Trophoblast cell (in vitro differentiated cells and primary cell): ENCODE results near the gene SFI1.

Source experiments
- DNase-seq, 2 donors: peaks; one replicate each; pipeline ENCODE4 v3.0.0-alpha.2; 2016
- H2AFZ ChIP-seq: 2 replicates; pipeline ENCODE4 v1.6.1; 2013; ENCODE audit warnings: low read length, moderate library complexity, mild to moderate bottlenecking; ENCODE audit not compliant: insufficient read depth, poor library complexity
- H2AK5ac ChIP-seq: 2 replicates; pipeline ENCODE4 v1.6.1; 2013; ENCODE audit warnings: mild to moderate bottlenecking, low read length
- H2BK120ac ChIP-seq: 2 replicates; pipeline ENCODE4 v1.6.1; 2013; ENCODE audit warnings: low read length, mild to moderate bottlenecking, moderate library complexity; ENCODE audit not compliant: insufficient read depth, poor library complexity
- H2BK12ac ChIP-seq: 2 replicates; pipeline ENCODE4 v1.6.1; 2013; ENCODE audit warnings: mild to moderate bottlenecking, low read length, moderate library complexity
- H2BK5ac ChIP-seq: 2 replicates; pipeline ENCODE4 v1.6.1; 2013; ENCODE audit warnings: low read length, low read depth, moderate library complexity, mild to moderate bottlenecking; ENCODE audit not compliant: poor library complexity
- H3K14ac ChIP-seq: 2 replicates; pipeline ENCODE4 v1.6.1; 2013; ENCODE audit warnings: mild to moderate bottlenecking, low read length
- H3K18ac ChIP-seq: 2 replicates; pipeline ENCODE4 v1.6.1; 2013; ENCODE audit warnings: mild to moderate bottlenecking, low read length
- H3K23ac ChIP-seq: 2 replicates; pipeline ENCODE4 v1.6.1; 2013; ENCODE audit warnings: low read length
- H3K27ac ChIP-seq: 2 replicates; pipeline ENCODE4 v1.5.1; 2013; ENCODE audit warnings: low read depth, mild to moderate bottlenecking, inconsistent platforms, low read length, moderate library complexity
- H3K27me3 ChIP-seq: 2 replicates; pipeline ENCODE4 v1.6.1; 2013; ENCODE audit warnings: inconsistent platforms, mild to moderate bottlenecking, low read length, moderate library complexity; ENCODE audit not compliant: insufficient read depth
- H3K36me3 ChIP-seq, 2 experiments: 1 replicate in 1 of 2; 2 replicates in 1 of 2; pipeline ENCODE4 v1.6.1; 2013; ENCODE audit warnings: low read length in 2 of 2, mild to moderate bottlenecking in 2 of 2, moderate library complexity in 1 of 2; ENCODE audit not compliant: insufficient read depth in 2 of 2, control insufficient read depth in 1 of 2
- H3K4ac ChIP-seq: 2 replicates; pipeline ENCODE4 v1.6.1; 2013; ENCODE audit warnings: low read depth, mild to moderate bottlenecking, low read length, moderate library complexity
- H3K4me1 ChIP-seq, 2 experiments: 1 replicate in 1 of 2; 2 replicates in 1 of 2; pipeline ENCODE4 v1.6.1; 2013; ENCODE audit warnings: low read length in 2 of 2, mild to moderate bottlenecking in 2 of 2, moderate library complexity in 1 of 2; ENCODE audit not compliant: insufficient read depth in 2 of 2, control insufficient read depth in 1 of 2
- H3K4me2 ChIP-seq: 2 replicates; pipeline ENCODE4 v1.6.1; 2013; ENCODE audit warnings: inconsistent platforms, mild to moderate bottlenecking, low read length, moderate library complexity
- H3K4me3 ChIP-seq: 2 replicates; pipeline ENCODE4 v1.5.1; 2013; ENCODE audit warnings: mild to moderate bottlenecking, low read depth, low read length, inconsistent platforms
- H3K79me1 ChIP-seq: one replicate; pipeline ENCODE4 v1.6.1; 2013; ENCODE audit warnings: low read length
- H3K79me2 ChIP-seq: 2 replicates; pipeline ENCODE4 v1.6.1; 2013; ENCODE audit warnings: low read length, mild to moderate bottlenecking; ENCODE audit not compliant: control insufficient read depth, insufficient read depth, poor library complexity
- H3K9ac ChIP-seq: 2 replicates; pipeline ENCODE4 v1.6.1; 2013; ENCODE audit warnings: mild to moderate bottlenecking, low read length
- H3K9me3 ChIP-seq: 2 replicates; pipeline ENCODE4 v1.6.1; 2013; ENCODE audit warnings: low read depth, mild to moderate bottlenecking, control low read depth, inconsistent platforms, low read length; ENCODE audit not compliant: insufficient read depth
- H4K12ac ChIP-seq: 2 replicates; pipeline ENCODE4 v1.6.1; 2013; ENCODE audit warnings: low read depth, mild to moderate bottlenecking, low read length, moderate library complexity
- H4K8ac ChIP-seq: 2 replicates; pipeline ENCODE4 v1.6.1; 2013; ENCODE audit warnings: low read depth, mild to moderate bottlenecking, low read length, moderate library complexity
- H4K91ac ChIP-seq: one replicate; pipeline ENCODE4 v1.6.1; 2013; ENCODE audit warnings: low read depth, mild to moderate bottlenecking, low read length, moderate library complexity
- WGBS: extraction: QIAGEN DNeasy Blood & Tissue Kit; methylation state at CpG from one replicate; pipeline ENCODE4 v1.1.7; 2013; ENCODE audit warnings: missing lambda C conversion rate; ENCODE audit not compliant: insufficient read length, insufficient coverage; ENCODE audit errors: extremely low coverage; 5-methylcytosine and 5-hydroxymethylcytosine counted together

SFI1 gene

DNA sequence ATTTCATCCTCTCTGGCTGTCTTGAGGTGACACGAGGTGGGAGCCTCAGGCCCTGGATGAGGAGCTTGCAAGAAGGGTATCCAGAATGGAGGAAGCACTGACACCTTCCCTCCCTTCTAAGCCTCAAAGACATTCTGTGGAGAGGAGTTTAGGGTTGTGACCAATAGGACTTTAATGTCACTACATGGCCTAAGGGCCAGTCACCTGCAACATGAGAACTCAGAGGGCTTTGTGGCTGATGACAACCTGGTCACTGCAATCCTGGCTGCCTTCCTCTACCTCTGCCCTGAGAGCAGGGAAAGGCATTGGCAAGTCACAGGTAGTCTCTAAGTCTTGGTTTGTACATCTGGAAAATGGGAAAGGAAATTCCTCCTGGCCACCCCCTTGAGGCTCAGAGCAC is 132.0 kb downstream of the SFI1 start:
- no peaks in the 10 kb centered on the region for H3K9me3 ChIP-seq
- H3K14ac ChIP-seq, result no peak overlapping the region
- DNase-seq, result no peak
- no peak overlapping the region for H4K91ac ChIP-seq
- no peak overlapping the region for H2BK120ac ChIP-seq
- peaks cover 26 to 40% of the 10 kb centered on the region in 2 experiments for H3K4me1 ChIP-seq
- no peak overlapping the region for H3K4me3 ChIP-seq
- no peak overlapping the region for H2AK5ac ChIP-seq
- H4K8ac ChIP-seq, result no peak overlapping the region
- H3K9ac ChIP-seq, result no peak overlapping the region
- no peak overlapping the region for H2BK5ac ChIP-seq
- H3K36me3 ChIP-seq, result peaks cover 17 to 20% of the 10 kb centered on the region in 2 experiments
- H3K23ac ChIP-seq, result no peak overlapping the region
- no peak overlapping the region for H2AFZ ChIP-seq
- no peak overlapping the region for H3K4ac ChIP-seq
- H3K4me2 ChIP-seq, result no peak overlapping the region
- peaks cover 26% of the 10 kb centered on the region for H3K79me2 ChIP-seq
- no peaks in the 10 kb centered on the region for H3K27me3 ChIP-seq
- no peak overlapping the region for H2BK12ac ChIP-seq
- H3K79me1 ChIP-seq, result peaks cover 10% of the 10 kb centered on the region
- H3K18ac ChIP-seq, result no peak overlapping the region
- no CpG with 5 or more reads among the region's 1 CpG for WGBS
- H4K12ac ChIP-seq, result no peak overlapping the region
- no peak overlapping the region for H3K27ac ChIP-seq

GRCh38 chr22:31628969-31629708 is 132.8 kb downstream of the SFI1 start:
- peaks cover 15% of the 10 kb centered on the region in 2 experiments for H3K36me3 ChIP-seq
- H3K4me3 ChIP-seq, result no peak overlapping the region
- H3K27ac ChIP-seq, result no peak overlapping the region
- H2BK5ac ChIP-seq, result no peak overlapping the region
- WGBS, result 100% methylated on average over 3 of the region's 17 CpGs
- H3K4me1 ChIP-seq, result peaks cover 23 to 35% of the 10 kb centered on the region in 2 experiments
- no peak overlapping the region for H3K23ac ChIP-seq
- no peak overlapping the region for H2AK5ac ChIP-seq
- no peak overlapping the region for H3K18ac ChIP-seq
- no peak overlapping the region for H3K14ac ChIP-seq
- peaks cover 23% of the 10 kb centered on the region for H3K79me2 ChIP-seq
- no peaks in the 10 kb centered on the region for H3K27me3 ChIP-seq
- no peaks in the 10 kb centered on the region for H3K9me3 ChIP-seq
- no peak overlapping the region for H4K12ac ChIP-seq
- peak overlapping the region; percentile 79 for H3K4me2 ChIP-seq
- no peak overlapping the region for H4K8ac ChIP-seq
- peak overlapping the region; percentile 3 for H3K4ac ChIP-seq
- H2AFZ ChIP-seq, result no peak overlapping the region
- H4K91ac ChIP-seq, result no peak overlapping the region
- no peak overlapping the region for H2BK120ac ChIP-seq
- no peak overlapping the region for H3K9ac ChIP-seq
- no peak for DNase-seq
- H3K79me1 ChIP-seq, result peaks cover 10% of the 10 kb centered on the region
- H2BK12ac ChIP-seq, result no peak overlapping the region

- Histone ChIP-seq H2AK5ac (peak overlapping the region; percentile 78), H3K18ac (peak overlapping the region; percentile 91), H3K27ac (peak overlapping the region; percentile 28), H3K4me2 (peak overlapping the region; percentile 79), H4K91ac (peak overlapping the region; percentile 69), H3K27me3 (no peaks in the 10 kb centered on the region), H3K4ac (peak overlapping the region; percentile 87), H3K23ac (no peak overlapping the region), H4K8ac (peak overlapping the region; percentile 76), H3K14ac (peak overlapping the region; percentile 77), H3K79me1 (peaks cover 10% of the 10 kb centered on the region), H3K4me1 (peaks cover 23 to 35% of the 10 kb centered on the region in 2 experiments), H3K9ac (peak overlapping the region; percentile 70), H3K36me3 (peaks cover 14 to 15% of the 10 kb centered on the region in 2 experiments), H2BK12ac (no peak overlapping the region), H3K79me2 (peaks cover 23% of the 10 kb centered on the region), H4K12ac (peak overlapping the region; percentile 65), H2BK5ac (peak overlapping the region; percentile 61), H2AFZ (no peak overlapping the region), H3K9me3 (no peaks in the 10 kb centered on the region), H2BK120ac (peak overlapping the region; percentile 66), H3K4me3 (peak overlapping the region; percentile 80)
- no peak for DNase-seq
- no CpG with 5 or more reads among the region's 14 CpGs for WGBS
Measured at GRCh38 chr22:31629741-31630184, 133.4 kb downstream of the SFI1 start.

DNA sequence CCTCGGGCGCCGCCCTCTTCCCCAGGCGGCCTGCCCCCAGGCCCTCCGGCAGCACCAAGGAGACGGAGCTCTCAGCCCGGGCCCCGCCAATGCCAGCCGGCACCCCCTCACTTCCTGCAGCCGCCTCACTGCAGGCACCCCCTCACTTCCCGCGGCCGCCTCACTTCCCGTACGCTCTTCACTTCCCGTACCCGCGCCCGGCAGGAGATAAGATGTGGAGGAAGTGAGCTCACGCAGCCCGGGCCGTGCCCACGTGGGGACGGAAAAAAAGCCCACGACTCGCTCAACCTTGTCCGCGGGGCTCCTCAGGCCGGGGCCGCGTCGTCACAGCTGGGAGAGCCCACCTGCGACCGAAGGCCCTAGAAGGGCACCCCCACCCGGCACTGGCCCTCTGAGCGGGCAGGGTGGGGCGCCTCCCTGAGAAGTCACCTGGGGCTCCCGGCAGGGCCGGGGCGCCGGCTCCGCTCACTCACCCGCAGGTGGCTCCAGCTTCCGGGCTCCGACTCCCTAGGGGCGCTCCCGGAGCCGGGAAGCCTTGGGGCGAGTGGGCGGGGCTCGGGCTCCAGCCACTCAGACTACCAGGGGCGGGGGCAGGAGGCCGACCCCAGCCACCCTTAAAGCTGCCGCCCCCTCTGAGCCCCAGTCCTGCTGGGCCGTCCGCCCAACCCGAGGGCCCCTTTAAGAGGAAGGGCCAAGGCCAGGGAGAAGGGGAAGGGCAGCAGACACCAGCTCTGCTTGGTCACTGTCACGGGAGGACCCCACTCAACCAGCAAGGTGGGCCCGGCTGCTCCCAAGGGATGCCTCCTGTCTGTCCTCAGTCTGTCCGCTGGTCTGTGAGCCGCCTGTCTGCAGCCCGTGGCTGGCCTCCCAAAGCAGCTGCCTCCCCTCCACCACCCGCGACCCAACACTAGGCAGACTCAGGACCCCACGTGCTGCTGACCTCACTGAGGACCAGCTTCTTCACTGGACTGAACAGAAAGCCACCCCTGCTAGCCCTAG is 134.3 kb downstream of the SFI1 start:
- Histone ChIP-seq H3K36me3 (peaks cover 6 to 14% of the 10 kb centered on the region in 2 experiments), H2BK5ac (peak overlapping the region; percentile 61), H3K4ac (peak overlapping the region; percentile 87), H3K4me2 (peak overlapping the region; percentile 79), H3K27ac (peak overlapping the region; percentile 35), H2AK5ac (peak overlapping the region; percentile 78), H3K27me3 (no peaks in the 10 kb centered on the region), H4K91ac (peak overlapping the region; percentile 69), H3K4me3 (peak overlapping the region; percentile 80), H3K79me2 (peaks cover 23% of the 10 kb centered on the region), H3K79me1 (peaks cover 10% of the 10 kb centered on the region), H3K14ac (peak overlapping the region; percentile 77), H2BK12ac (peak overlapping the region; percentile 7), H3K4me1 (peaks cover 23 to 35% of the 10 kb centered on the region in 2 experiments), H2AFZ (peak overlapping the region; percentile 54), H2BK120ac (peak overlapping the region; percentile 66), H4K8ac (peak overlapping the region; percentile 76), H4K12ac (peak overlapping the region; percentile 65), H3K23ac (no peak overlapping the region), H3K18ac (peak overlapping the region; percentile 91), H3K9me3 (no peaks in the 10 kb centered on the region), H3K9ac (peak overlapping the region; percentile 78)
- peak; percentile 50 to 62 for DNase-seq
- WGBS, result no CpG with 5 or more reads among the region's 65 CpGs
